ENCODE results near the gene SCLT1.
A peak's percentile ranks its signal among the peaks of the same experiment; 100 is the strongest.

Gene SCLT1

GRCh38 chr4:128866269-128866668 is 227.1 kb downstream of the SCLT1 start:
- no peak for DNase-seq

GRCh38 chr4:128865132-128865531 is 228.2 kb downstream of the SCLT1 start:
- no peak for DNase-seq

GRCh38 chr4:128863312-128864075 is 229.8 kb downstream of the SCLT1 start:
- peak; percentile 47 for DNase-seq

GRCh38 chr4:128862608-128863311 is 230.6 kb downstream of the SCLT1 start:
- DNase-seq = no peak

- no peak for DNase-seq
These were observed 231.4 kb downstream of the SCLT1 start for GRCh38 chr4:128861856-128862518.

- DNase-seq = no peak
These were observed 233.3 kb downstream of the SCLT1 start for GRCh38 chr4:128859887-128860677.

- DNase-seq = no peak
These were observed 234.3 kb downstream of the SCLT1 start for GRCh38 chr4:128858879-128859671.

GRCh38 chr4:128856246-128856645 is 237.1 kb downstream of the SCLT1 start:
- no peak for DNase-seq

GRCh38 chr4:128855621-128856020 is 237.7 kb downstream of the SCLT1 start:
- no peak for DNase-seq

GRCh38 chr4:128854433-128854832 is 238.9 kb downstream of the SCLT1 start:
- DNase-seq = no peak

GRCh38 chr4:128853741-128854140 is 239.6 kb downstream of the SCLT1 start:
- no peak for DNase-seq

- no peak for DNase-seq
These were observed 243.1 kb downstream of the SCLT1 start for GRCh38 chr4:128850252-128850651.

- no peak for DNase-seq
These were observed 244.9 kb downstream of the SCLT1 start for GRCh38 chr4:128848461-128848860.

- peak; percentile 70 for DNase-seq
These were observed 246.1 kb downstream of the SCLT1 start for GRCh38 chr4:128847082-128847724.

GRCh38 chr4:128846063-128846462 is 247.3 kb downstream of the SCLT1 start:
- DNase-seq = peak; percentile 76

GRCh38 chr4:128844931-128845330 is 248.4 kb downstream of the SCLT1 start:
- DNase-seq = no peak

- DNase-seq = no peak
These were observed 251.9 kb downstream of the SCLT1 start for GRCh38 chr4:128841402-128841801.

GRCh38 chr4:128840711-128841318 is 252.5 kb downstream of the SCLT1 start:
- DNase-seq = no peak

- DNase-seq = no peak
These were observed 255.7 kb downstream of the SCLT1 start for GRCh38 chr4:128837679-128838078.

GRCh38 chr4:128837198-128837597 is 256.1 kb downstream of the SCLT1 start:
- no peak for DNase-seq
